ENCODE results near the gene TUBA4A.

DNA sequence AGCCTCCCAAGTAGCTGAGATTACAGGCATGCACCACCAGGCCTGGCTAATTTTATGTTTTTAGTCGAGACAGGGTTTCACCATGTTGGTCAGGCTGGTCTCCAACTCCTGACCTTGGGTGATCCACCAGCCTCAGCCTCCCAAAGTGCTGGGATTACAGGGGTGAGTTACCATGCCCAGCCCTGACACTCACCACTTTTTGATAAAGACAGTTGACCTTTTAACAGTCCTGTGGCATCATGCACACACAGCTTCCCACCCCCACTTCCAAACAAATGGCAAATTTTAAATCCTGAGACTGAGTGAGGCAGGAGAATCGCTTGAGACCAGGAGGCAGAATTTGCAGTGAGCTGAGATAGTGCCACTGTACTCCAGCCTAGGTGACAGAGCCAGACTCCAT, 19.3 kb upstream of the TUBA4A start:
- no peak for TF ChIP-seq NR1H2 (CRISPR knock-in tag; IDR thresholded peaks at IDR 0.05)
- no peak for TF ChIP-seq CTCF (IDR thresholded peaks at IDR 0.05 in 2 of 3, conservative IDR thresholded peaks at IDR 0.05 in 1 of 3; ENCODE audit: insufficient read depth in 2 of 3, low read depth in 1 of 3, low read length in 3 of 3)
- no peak for TF ChIP-seq YBX1 (IDR thresholded peaks at IDR 0.05)
- TF ChIP-seq, protein P1, sequence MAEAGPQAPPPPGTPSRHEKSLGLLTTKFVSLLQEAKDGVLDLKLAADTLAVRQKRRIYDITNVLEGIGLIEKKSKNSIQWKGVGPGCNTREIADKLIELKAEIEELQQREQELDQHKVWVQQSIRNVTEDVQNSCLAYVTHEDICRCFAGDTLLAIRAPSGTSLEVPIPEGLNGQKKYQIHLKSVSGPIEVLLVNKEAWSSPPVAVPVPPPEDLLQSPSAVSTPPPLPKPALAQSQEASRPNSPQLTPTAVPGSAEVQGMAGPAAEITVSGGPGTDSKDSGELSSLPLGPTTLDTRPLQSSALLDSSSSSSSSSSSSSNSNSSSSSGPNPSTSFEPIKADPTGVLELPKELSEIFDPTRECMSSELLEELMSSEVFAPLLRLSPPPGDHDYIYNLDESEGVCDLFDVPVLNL (CRISPR knock-in tag; IDR thresholded peaks at IDR 0.05; ENCODE audit: low read depth), result no peak
- TF ChIP-seq GTF2F1 (IDR thresholded peaks at IDR 0.05; ENCODE audit: low read depth, low read length), result no peak
- no peak for TF ChIP-seq PCBP2 (IDR thresholded peaks at IDR 0.05; ENCODE audit: low read depth, low read length, poor library complexity, severe bottlenecking)
- TF ChIP-seq, protein P2, sequence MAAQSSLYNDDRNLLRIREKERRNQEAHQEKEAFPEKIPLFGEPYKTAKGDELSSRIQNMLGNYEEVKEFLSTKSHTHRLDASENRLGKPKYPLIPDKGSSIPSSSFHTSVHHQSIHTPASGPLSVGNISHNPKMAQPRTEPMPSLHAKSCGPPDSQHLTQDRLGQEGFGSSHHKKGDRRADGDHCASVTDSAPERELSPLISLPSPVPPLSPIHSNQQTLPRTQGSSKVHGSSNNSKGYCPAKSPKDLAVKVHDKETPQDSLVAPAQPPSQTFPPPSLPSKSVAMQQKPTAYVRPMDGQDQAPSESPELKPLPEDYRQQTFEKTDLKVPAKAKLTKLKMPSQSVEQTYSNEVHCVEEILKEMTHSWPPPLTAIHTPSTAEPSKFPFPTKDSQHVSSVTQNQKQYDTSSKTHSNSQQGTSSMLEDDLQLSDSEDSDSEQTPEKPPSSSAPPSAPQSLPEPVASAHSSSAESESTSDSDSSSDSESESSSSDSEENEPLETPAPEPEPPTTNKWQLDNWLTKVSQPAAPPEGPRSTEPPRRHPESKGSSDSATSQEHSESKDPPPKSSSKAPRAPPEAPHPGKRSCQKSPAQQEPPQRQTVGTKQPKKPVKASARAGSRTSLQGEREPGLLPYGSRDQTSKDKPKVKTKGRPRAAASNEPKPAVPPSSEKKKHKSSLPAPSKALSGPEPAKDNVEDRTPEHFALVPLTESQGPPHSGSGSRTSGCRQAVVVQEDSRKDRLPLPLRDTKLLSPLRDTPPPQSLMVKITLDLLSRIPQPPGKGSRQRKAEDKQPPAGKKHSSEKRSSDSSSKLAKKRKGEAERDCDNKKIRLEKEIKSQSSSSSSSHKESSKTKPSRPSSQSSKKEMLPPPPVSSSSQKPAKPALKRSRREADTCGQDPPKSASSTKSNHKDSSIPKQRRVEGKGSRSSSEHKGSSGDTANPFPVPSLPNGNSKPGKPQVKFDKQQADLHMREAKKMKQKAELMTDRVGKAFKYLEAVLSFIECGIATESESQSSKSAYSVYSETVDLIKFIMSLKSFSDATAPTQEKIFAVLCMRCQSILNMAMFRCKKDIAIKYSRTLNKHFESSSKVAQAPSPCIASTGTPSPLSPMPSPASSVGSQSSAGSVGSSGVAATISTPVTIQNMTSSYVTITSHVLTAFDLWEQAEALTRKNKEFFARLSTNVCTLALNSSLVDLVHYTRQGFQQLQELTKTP (IDR thresholded peaks at IDR 0.05; ENCODE audit: low read depth in 1 of 2, partially characterized antibody in 2 of 2), result no peak
- no peak for TF ChIP-seq ARID2 (IDR thresholded peaks at IDR 0.05)
- TF ChIP-seq FOXJ3 (CRISPR knock-in tag; IDR thresholded peaks at IDR 0.05), result no peak
